GM23338 (cell line): ENCODE measurements around the gene ISL1.

Source experiments
- CREB1 ChIP-seq: fragments of 250-450 bp; sonication (Bioruptor Pico); IDR thresholded peaks from 2 replicates; pipeline ENCODE4 v1.5.0; 2020; ENCODE audit warnings: low read depth, mild to moderate bottlenecking, moderate library complexity
- CTCF ChIP-seq, 2 experiments: fragments of 200-600 bp in 1 of 2; sonication (generic) in 1 of 2; conservative IDR thresholded peaks; 2 replicates each; pipeline versions ENCODE4 v1.5.1 to v1.6.1; 2016 to 2017; ENCODE audit warnings: antibody characterized with exemption in 2 of 2, low read depth in 2 of 2, mild to moderate bottlenecking in 2 of 2, moderate library complexity in 1 of 2

- TF ChIP-seq CTCF (conservative IDR thresholded peaks at IDR 0.05; ENCODE audit: low read depth in 2 of 2) (no peak), CREB1 (no peak)
Observed at GRCh38 chr5:51385216-51385615, 2.0 kb downstream of the ISL1 start.
